GM21528 (cell line): ENCODE measurements around the gene RPS16.
A peak's percentile ranks its signal among the peaks of the same experiment; 100 is the strongest.
"Not testable (repeated sequence)": the region's sequence is repeated elsewhere in the genome, so short reads cannot be mapped to it uniquely, and the experiment has no call there.

ENCODE experiments used
- ATAC-seq: cut with Tn5 transposase; IDR thresholded peaks from one replicate; pipeline ENCODE4 v1.9.1; 2021; ENCODE audit warnings: mild to moderate bottlenecking, moderate library complexity; ENCODE audit not compliant: unreplicated experiment, low FRiP score

RPS16 gene

GRCh38 chr19:39435499-39436349 lies at the start of gene RPS16:
RPS16 (minus strand) TSS chr19:39435949; CDS start chr19:39435895, 54 bp downstream.
- ATAC-seq = peak; percentile 64

- no peak for ATAC-seq
Observed at GRCh38 chr19:39483141-39483540, 47.4 kb upstream of the RPS16 start.

GRCh38 chr19:39481676-39482075 lies 45.9 kb upstream of the RPS16 start:
- no peak for ATAC-seq

GRCh38 chr19:39481229-39481545 lies 45.4 kb upstream of the RPS16 start:
- ATAC-seq = no peak

GRCh38 chr19:39480337-39481228 lies 44.8 kb upstream of the RPS16 start, which contains the start of gene TIMM50:
TIMM50 (plus strand) TSS chr19:39480838; CDS start chr19:39480854, 16 bp downstream.
- ATAC-seq = peak; percentile 80

GRCh38 chr19:39479916-39480315 lies 44.2 kb upstream of the RPS16 start:
- ATAC-seq = no peak

- not testable (repeated sequence) for ATAC-seq
Observed at GRCh38 chr19:39479319-39479801, 43.6 kb upstream of the RPS16 start.

GRCh38 chr19:39475748-39476147 lies 40.0 kb upstream of the RPS16 start:
- no peak for ATAC-seq

- ATAC-seq = no peak
Observed at GRCh38 chr19:39474139-39474620, 38.4 kb upstream of the RPS16 start.

- ATAC-seq = no peak
Observed at GRCh38 chr19:39473443-39473960, 37.8 kb upstream of the RPS16 start.

- no peak for ATAC-seq
Observed at GRCh38 chr19:39472746-39473442, 37.1 kb upstream of the RPS16 start.

GRCh38 chr19:39471756-39472536 lies 36.2 kb upstream of the RPS16 start:
- no peak for ATAC-seq

- ATAC-seq = no peak
Observed at GRCh38 chr19:39470724-39471339, 35.1 kb upstream of the RPS16 start.

GRCh38 chr19:39469567-39469966 lies 33.8 kb upstream of the RPS16 start:
- ATAC-seq = no peak

GRCh38 chr19:39469036-39469435 lies 33.3 kb upstream of the RPS16 start:
- ATAC-seq = no peak

GRCh38 chr19:39467941-39468340 lies 32.2 kb upstream of the RPS16 start:
- no peak for ATAC-seq

GRCh38 chr19:39465956-39466747 lies 30.4 kb upstream of the RPS16 start:
- no peak for ATAC-seq

GRCh38 chr19:39463403-39463802 lies 27.7 kb upstream of the RPS16 start:
- no peak for ATAC-seq
